ENCODE results near the gene TBCE.
"Not testable (repeated sequence)": the region's sequence is repeated elsewhere in the genome, so short reads cannot be mapped to it uniquely, and the experiment has no call there.

TBCE gene

GRCh38 chr1:235351898-235352297, 15.3 kb upstream of the TBCE start:
- no peak for DNase-seq

DNA sequence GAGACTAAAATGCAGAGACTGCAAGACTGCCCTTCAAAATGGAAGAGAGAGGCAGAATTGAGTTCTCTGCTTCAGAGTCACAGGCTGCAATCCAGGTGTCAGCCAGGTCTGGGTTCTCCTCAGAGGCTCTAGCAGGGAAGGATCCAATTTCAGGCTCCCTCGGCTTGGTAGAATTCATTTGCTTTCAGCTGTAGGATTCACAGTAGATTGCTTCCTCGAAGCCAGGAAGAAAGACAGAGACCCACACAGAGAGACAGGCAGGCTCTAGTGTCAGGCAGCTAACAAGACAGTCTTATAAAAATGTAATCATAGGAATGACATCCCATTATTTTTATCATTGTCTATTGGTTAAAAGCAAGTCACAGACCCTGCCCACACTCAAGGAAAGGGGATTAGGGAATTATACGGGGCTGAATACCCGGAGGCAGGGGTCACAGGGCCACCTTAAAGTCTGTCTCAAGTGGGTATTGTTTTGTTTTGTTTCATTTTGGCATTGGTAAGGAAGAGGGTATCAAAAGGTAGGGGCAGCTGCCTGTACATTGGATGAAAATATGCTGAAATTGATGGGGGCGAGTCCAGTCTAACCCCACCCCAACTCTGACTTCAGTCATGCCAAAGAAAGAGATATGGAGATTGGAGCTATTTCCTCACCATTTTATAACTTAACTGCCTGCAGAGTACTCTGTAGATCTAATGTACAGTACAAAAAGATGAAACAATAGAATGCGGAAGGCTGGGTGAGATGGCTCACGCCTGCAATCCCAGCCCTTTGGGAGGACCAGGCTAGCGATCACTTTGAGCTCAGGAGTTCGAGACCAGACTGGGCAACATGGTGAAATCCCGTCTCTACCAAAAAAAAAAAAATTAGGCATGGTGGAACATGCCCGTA, 9.5 kb upstream of the TBCE start:
- no peak for DNase-seq

GRCh38 chr1:235358899-235359298, 8.3 kb upstream of the TBCE start:
- DNase-seq = no peak

- DNase-seq = not testable (repeated sequence)
These were observed 3.0 kb upstream of the TBCE start for GRCh38 chr1:235364189-235364588.

GRCh38 chr1:235366286-235366685, 941 bp upstream of the TBCE start:
- DNase-seq = peak; percentile 15

GRCh38 chr1:235368428-235368827, 1.2 kb downstream of the TBCE start:
- DNase-seq = no peak

GRCh38 chr1:235369802-235370201, 2.6 kb downstream of the TBCE start:
- DNase-seq = no peak

DNA sequence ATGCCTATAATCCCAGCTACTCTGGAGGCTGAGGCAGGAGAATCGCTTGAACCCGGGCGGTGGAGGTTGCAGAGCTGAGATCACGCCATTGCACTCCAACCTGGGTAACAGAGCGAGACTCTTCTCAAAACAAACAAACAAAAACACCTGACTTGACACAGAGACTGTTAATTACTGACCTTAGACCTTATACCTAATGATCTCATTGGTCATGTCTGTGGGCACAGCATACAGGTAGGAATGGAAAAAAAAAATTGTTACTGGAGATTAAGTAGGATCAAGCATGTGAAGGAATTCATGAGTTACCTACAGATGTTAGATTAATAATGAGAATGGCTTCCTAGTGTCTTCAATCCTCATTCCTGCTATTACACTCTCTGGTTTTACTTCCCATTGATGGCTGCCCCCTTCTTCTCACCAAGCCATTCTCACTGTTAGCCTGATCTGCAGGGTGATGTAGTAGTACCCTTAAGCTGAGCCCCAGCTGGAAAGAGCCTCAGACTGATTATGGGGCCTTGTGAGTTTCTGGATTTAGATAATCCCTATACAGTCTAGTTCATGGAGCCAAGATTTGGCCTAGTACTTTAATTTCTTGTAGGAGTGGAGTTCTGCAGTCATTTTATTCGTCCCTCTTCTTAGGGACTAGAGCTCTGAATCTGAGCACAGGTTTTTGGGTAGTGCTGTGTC, 8.8 kb downstream of the TBCE start:
- no peak for DNase-seq

DNA sequence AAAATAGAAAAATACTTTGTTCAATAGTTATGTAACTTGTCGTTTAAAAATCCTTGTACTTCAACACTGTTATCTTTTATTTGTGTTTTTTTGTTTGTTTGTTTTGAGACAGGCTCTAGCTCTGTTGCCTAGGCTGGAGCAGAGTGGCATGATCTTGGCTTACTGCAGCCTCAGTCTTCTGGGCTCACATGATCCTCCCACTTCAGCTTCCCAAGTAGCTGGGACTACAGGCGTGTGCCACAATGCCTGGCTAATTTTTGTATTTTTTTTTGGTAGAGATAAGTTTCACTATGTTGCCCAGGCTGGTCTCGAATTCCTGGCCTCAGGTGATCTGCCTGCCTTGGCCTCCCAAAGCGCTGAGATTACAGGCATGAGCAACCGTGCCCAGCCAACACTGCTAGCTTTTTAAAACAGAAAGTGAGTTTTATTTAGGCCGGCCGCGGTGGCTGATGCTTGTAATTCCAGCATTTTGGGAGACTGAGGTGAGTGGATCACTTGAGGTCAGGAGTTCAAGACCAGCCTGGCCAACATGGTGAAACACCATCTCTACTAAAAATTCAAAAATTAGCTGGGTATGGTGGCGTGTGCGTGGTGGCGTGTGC, 11.0 kb downstream of the TBCE start:
- DNase-seq = not testable (repeated sequence)

DNA sequence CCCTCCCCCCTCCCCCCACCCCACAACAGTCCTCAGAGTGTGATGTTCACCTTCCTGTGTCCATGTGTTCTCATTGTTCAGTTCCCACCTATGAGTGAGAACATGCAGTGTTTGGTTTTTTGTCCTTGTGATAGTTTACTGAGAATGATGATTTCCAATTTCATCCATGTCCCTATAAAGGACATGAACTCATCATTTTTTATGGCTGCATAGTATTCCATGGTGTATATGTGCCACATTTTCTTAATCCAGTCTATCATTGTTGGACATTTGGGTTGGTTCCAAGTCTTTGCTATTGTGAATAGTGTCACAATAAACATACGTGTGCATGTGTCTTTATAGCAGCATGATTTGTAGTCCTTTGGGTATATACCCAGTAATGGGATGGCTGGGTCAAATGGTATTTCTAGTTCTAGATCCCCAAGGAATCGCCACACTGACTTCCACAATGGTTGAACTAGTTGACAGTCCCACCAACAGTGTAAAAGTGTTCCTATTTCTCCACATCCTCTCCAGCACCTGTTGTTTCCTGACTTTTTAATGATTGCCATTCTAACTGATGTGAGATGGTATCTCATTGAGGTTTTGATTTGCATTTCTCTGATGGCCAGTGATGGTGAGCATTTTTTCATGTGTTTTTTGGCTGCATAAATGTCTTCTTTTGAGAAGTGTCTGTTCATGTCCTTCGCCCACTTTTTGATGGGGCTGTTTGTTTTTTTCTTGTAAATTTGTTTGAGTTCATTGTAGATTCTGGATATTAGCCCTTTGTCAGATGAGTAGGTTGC, 14.9 kb downstream of the TBCE start:
- not testable (repeated sequence) for DNase-seq

DNA sequence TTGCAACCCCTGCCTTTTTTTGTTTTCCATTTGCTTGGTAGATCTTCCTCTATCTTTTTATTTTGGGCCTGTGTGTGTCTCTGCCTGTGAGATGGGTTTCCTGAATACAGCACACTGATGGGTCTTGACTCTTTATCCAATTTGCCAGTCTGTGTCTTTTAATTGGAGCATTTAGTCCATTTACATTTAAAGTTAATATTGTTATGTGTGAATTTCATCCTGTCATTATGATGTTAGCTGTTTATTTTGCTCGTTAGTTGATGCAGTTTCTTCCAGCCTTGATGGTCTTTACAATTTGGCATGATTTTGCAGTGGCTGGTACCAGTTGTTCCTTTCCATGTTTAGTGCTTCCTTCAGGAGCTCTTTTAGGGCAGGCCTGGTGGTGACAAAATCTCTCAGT, 18.4 kb downstream of the TBCE start:
- not testable (repeated sequence) for DNase-seq

DNA sequence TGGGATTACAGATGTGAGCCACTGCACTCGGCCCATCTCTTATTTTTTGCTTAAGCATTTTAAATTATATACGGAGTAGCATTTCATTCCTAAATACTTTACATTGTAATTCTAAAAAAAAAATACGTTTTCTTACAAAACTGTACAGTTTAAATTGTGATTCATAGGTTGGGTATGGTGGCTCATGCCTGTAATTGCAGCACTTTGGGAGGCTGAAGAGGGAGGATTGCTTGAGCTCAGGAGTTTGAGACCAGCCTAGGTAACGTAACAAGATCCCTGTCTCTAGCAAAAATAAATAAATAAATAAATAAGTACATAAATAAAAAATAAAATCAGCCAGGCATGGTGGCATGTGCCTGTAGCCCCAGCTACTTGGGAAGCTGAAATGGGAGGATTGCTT, 24.6 kb downstream of the TBCE start:
- no peak for DNase-seq

DNA sequence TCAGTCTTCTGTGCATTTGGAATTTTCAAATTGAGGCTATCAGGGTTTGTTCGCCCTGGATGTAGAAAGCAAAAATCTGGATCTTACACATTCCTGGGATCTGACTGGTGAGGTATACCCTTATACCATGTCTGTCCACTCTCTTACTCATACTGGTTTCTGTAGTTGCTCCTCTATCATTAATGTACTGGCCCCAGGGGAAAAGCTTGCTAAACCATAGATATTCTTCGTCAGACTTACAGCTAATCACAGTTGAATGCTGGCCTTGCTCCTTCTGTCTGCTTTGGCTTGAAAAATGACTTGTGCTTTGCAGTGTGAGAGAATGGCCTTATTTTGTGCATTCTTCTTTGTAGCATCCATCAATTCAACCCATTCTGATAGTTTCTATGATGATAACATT, 30.5 kb downstream of the TBCE start:
- DNase-seq = no peak

- DNase-seq = no peak
These were observed 32.4 kb downstream of the TBCE start for GRCh38 chr1:235399661-235400060.

GRCh38 chr1:235401251-235401650, 34.0 kb downstream of the TBCE start:
- no peak for DNase-seq

DNA sequence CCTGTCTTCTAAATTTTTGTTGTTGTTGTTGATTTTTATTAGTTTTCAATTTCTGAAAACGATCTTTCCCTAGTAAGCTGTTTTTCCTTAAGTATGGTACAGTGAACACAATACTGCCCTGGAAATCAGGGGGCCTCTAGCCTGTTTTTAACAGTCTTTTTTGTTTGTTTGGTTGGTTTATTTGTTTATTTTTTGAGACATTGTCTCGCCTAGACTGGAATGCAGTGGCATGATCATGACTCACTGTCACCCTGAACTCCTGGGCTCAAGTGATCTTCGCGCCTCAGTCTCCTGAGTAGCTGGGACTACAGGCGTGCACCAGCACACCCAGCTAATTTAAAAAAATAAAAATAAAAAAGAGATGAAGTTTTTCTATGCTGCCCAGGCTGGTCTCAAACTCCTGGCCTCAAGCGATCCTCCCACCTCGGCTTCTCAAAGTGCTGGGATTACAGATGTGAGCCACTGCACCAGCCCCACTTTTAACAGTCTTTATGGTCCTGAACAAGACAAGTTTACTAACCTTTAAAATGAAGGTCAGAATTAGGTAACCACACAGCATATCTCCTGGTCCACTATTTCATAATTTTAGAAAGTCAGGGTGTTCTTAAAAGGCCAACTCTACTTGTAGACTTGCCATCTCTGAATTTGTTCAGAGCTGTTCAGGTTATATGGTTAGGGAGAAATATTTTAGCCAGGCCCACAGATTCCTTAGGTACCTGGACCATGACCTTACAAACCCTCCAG, 35.4 kb downstream of the TBCE start:
- DNase-seq = no peak

- no peak for DNase-seq
These were observed 36.4 kb downstream of the TBCE start for GRCh38 chr1:235403593-235403992.

DNA sequence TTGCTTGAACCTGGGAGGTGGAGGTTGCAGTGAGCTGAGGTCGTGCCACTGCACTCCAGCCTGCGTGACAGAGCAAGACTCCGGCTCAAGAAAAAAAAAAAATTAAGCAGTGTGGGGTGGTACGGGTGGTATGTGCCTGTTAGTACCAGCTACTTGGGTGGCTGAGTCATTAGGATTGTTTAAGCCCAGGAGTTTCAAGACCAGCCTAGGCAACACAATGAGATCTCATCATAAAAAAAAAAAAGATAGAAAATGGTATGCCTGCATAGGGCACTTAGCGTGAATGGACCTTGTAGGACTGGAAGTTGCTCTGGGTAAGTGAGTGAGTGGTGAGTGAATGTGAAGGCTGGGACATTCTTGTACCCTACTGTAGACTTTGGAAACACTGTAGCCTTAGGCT, 37.0 kb downstream of the TBCE start:
- no peak for DNase-seq

DNA sequence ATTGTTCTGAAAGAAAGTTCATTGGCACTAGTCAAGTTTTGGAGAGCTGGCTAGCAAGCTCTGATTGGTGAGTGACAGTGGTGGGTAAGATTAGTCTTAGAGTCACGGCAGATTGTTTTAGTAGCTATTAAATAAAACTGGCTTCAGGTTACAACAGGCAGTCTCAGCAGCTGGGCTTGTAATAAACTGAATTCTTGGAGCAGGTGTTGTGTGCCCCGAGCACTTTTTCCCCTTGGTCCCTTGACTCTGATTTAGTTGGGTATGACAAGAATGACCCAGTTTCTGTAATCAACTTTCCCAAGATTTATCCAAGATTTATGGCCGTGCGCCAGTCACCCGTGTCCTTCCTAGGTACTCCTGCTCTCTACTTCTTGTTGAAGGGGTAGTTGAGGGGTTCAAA, 40.2 kb downstream of the TBCE start:
- DNase-seq = no peak

GRCh38 chr1:235408503-235408960, 41.3 kb downstream of the TBCE start:
- no peak for DNase-seq

- DNase-seq = no peak
These were observed 42.0 kb downstream of the TBCE start for GRCh38 chr1:235409042-235409820.
